HG03135 (cell line): ENCODE measurements around the gene DLG2.

Source experiments
- ATAC-seq: cut with Tn5 transposase; IDR thresholded peaks from one replicate; pipeline ENCODE4 v1.9.1; 2021; ENCODE audit warnings: mild to moderate bottlenecking, moderate library complexity; ENCODE audit not compliant: unreplicated experiment

The DLG2 gene

GRCh38 chr11:83921447-83922192, 1705.5 kb downstream of the DLG2 start:
- no peak for ATAC-seq

- no peak for ATAC-seq
Observed at GRCh38 chr11:83918476-83918875, 1708.7 kb downstream of the DLG2 start.

GRCh38 chr11:83914995-83915394, 1712.1 kb downstream of the DLG2 start:
- no peak for ATAC-seq

- no peak for ATAC-seq
Observed at GRCh38 chr11:83909579-83910534, 1717.3 kb downstream of the DLG2 start.

GRCh38 chr11:83908298-83908856, 1718.8 kb downstream of the DLG2 start:
- ATAC-seq, result no peak

GRCh38 chr11:83895516-83895915, 1731.6 kb downstream of the DLG2 start:
- no peak for ATAC-seq

- no peak for ATAC-seq
Observed at GRCh38 chr11:83881428-83881827, 1745.7 kb downstream of the DLG2 start.

- ATAC-seq, result no peak
Observed at GRCh38 chr11:83871054-83871453, 1756.1 kb downstream of the DLG2 start.

GRCh38 chr11:83866655-83867054, 1760.5 kb downstream of the DLG2 start:
- ATAC-seq, result no peak

- ATAC-seq, result no peak
Observed at GRCh38 chr11:83865636-83866461, 1761.3 kb downstream of the DLG2 start.

GRCh38 chr11:83864412-83865057, 1762.6 kb downstream of the DLG2 start:
- no peak for ATAC-seq

- ATAC-seq, result no peak
Observed at GRCh38 chr11:83863272-83863671, 1763.9 kb downstream of the DLG2 start.

GRCh38 chr11:83862691-83863090, 1764.5 kb downstream of the DLG2 start:
- no peak for ATAC-seq

- no peak for ATAC-seq
Observed at GRCh38 chr11:83862033-83862432, 1765.1 kb downstream of the DLG2 start.

GRCh38 chr11:83858694-83859093, 1768.5 kb downstream of the DLG2 start:
- ATAC-seq, result no peak

- no peak for ATAC-seq
Observed at GRCh38 chr11:83855237-83855636, 1771.9 kb downstream of the DLG2 start.

GRCh38 chr11:83852775-83853442, 1774.2 kb downstream of the DLG2 start:
- ATAC-seq, result no peak

- ATAC-seq, result no peak
Observed at GRCh38 chr11:83852012-83852411, 1775.1 kb downstream of the DLG2 start.

- no peak for ATAC-seq
Observed at GRCh38 chr11:83847467-83848034, 1779.6 kb downstream of the DLG2 start.
